Breast epithelium (tissue), 4 donors: ENCODE measurements around the gene BORCS6. TPM values are rescaled to one million over a fixed set of nuclear protein-coding genes. Genes with fewer than 3 reads are reported as not detected.

Source experiments
- DNase-seq, 2 donors: peaks; one replicate each; pipeline ENCODE4 v3.0.0-alpha.2; 2019; ENCODE audit warnings: low spot score in 2 of 2
- H3K27ac ChIP-seq, 2 donors: fragments of 200-600 bp; sonication (generic) in 1 of 2; one replicate each; pipeline ENCODE4 v1.5.1; 2016 to 2019; ENCODE audit warnings: mild to moderate bottlenecking in 1 of 2
- H3K27me3 ChIP-seq, 2 donors: fragments of 200-600 bp; sonication (generic) in 1 of 2; one replicate each; pipeline versions ENCODE4 v1.5.1 to v1.6.0; 2017 to 2019; ENCODE audit warnings: control low read depth in 1 of 2, mild to moderate bottlenecking in 1 of 2
- H3K36me3 ChIP-seq: fragments of 200-600 bp; one replicate; pipeline ENCODE4 v1.5.1; 2019
- H3K4me1 ChIP-seq, 2 donors: fragments of 200-600 bp; sonication (generic); one replicate each; pipeline ENCODE4 v1.5.1; 2016 to 2019; ENCODE audit warnings: control low read depth in 1 of 2
- H3K4me3 ChIP-seq, 3 donors: fragments of 200-600 bp; sonication (generic); 1 replicate in 2 of 3; 2 replicates in 1 of 3; pipeline ENCODE4 v1.5.1; 2016 to 2019; ENCODE audit warnings: mild to moderate bottlenecking in 3 of 3, moderate library complexity in 2 of 3
- H3K9me3 ChIP-seq, 2 donors: fragments of 200-600 bp; sonication (generic) in 1 of 2; one replicate each; pipeline ENCODE4 v1.5.1; 2016 to 2019; ENCODE audit warnings: control low read depth in 1 of 2
- CTCF ChIP-seq, 3 donors: fragments of 450-650 bp; IDR thresholded peaks; one replicate each; pipeline ENCODE4 v1.5.1; 2016 to 2017; ENCODE audit warnings: antibody characterized with exemption in 3 of 3, mild to moderate bottlenecking in 3 of 3, moderate library complexity in 3 of 3
- POLR2A ChIP-seq: fragments of 450-650 bp; IDR thresholded peaks from one replicate; pipeline ENCODE4 v1.6.1; 2016; ENCODE audit warnings: antibody characterized with exemption, mild to moderate bottlenecking, moderate library complexity
- POLR2AphosphoS5 ChIP-seq, 3 donors: sonication (generic); formaldehyde crosslinking; IDR thresholded peaks; one replicate each; pipeline ENCODE4 v1.6.1; 2017; ENCODE audit warnings: antibody characterized with exemption in 3 of 3
- intact Hi-C: fragments of 100-400 bp; cut with DNase I; formaldehyde crosslinking; loops from one replicate; pipeline ENCODE4 v1.15.1; 2023; ENCODE audit warnings: low total_unique reads
- total RNA-seq, 3 donors: library from RNA; depleted of rRNA; stranded (reverse); fragments of >200 nt; gene quantifications; one replicate each; pipeline ENCODE4 v1.1.0, GENCODE V29; 2016

The BORCS6 gene
- total RNA-seq, 3 donors from 2014 or later = 8.5 to 11.5 (median 10.8) TPM

- Histone ChIP-seq H3K9me3 (no peaks in the 10 kb centered on the region), H3K27ac (peak overlapping the region; percentile 68 to 93), H3K27me3 (no peaks in the 10 kb centered on the region), H3K4me1 (peaks cover 0 to 10% of the 10 kb centered on the region in 2 donors), H3K36me3 (no peaks in the 10 kb centered on the region), H3K4me3 (peak overlapping the region; percentile 35 to 58 (median 38))
- peak; percentile 74 to 85 for DNase-seq
- peak in 2 of 3 donors; percentile 76 to 78 for TF ChIP-seq POLR2AphosphoS5 (IDR thresholded peaks at IDR 0.05)
- no peak for TF ChIP-seq CTCF (IDR thresholded peaks at IDR 0.05)
- TF ChIP-seq POLR2A = peak; percentile 67
- intact Hi-C loops = no loop called here
Observed at GRCh38 chr17:8192070-8192815, 2.3 kb upstream of the BORCS6 start.

DNA sequence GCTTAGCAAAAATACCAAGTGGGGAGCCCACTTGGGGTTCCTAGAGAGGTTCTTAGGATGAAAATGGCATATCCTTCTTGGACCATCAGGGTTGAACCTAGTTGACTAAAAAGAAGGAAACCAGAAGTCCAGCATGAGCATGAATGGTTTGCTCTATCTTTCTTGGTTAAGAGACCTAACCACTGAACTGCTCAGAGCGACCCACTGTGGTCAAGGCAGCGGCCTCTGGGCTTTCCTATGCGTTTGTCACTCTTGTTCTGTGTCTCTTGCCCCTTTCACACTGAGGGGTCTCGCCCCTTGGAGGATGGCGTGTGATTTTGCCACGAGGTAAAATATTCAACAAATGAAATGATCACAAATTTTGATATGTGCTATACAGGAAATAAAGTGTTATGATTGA, 526 bp upstream of the BORCS6 start:
- no peaks in the 10 kb centered on the region for H3K36me3 ChIP-seq
- H3K4me1 ChIP-seq = peaks cover 0 to 10% of the 10 kb centered on the region in 2 donors
- intact Hi-C loops = no loop called here
- no peaks in the 10 kb centered on the region for H3K9me3 ChIP-seq
- DNase-seq = no peak
- no peaks in the 10 kb centered on the region for H3K27me3 ChIP-seq
- H3K27ac ChIP-seq = peak overlapping the region; percentile 94 to 96
- peak overlapping the region; percentile 68 to 93 (median 91) for H3K4me3 ChIP-seq
- TF ChIP-seq POLR2AphosphoS5 (IDR thresholded peaks at IDR 0.05) (no peak), CTCF (IDR thresholded peaks at IDR 0.05) (no peak), POLR2A (no peak)

- H3K4me3 ChIP-seq = peak overlapping the region; percentile 68 to 93 (median 91)
- peaks cover 0 to 10% of the 10 kb centered on the region in 2 donors for H3K4me1 ChIP-seq
- DNase-seq = no peak
- intact Hi-C loops = loop anchor here (1.0 to 5.0 kb wide), 2 partner anchors 33 to 67 kb away; no protein-coding TSS in a partner anchor
- H3K27me3 ChIP-seq = no peaks in the 10 kb centered on the region
- H3K36me3 ChIP-seq = no peaks in the 10 kb centered on the region
- no peak for TF ChIP-seq POLR2AphosphoS5 (IDR thresholded peaks at IDR 0.05)
- TF ChIP-seq CTCF (IDR thresholded peaks at IDR 0.05) = no peak
- no peak for TF ChIP-seq POLR2A
- peak overlapping the region; percentile 94 to 96 for H3K27ac ChIP-seq
- H3K9me3 ChIP-seq = no peaks in the 10 kb centered on the region
Observed at GRCh38 chr17:8189041-8189710, 804 bp downstream of the BORCS6 start.

DNA sequence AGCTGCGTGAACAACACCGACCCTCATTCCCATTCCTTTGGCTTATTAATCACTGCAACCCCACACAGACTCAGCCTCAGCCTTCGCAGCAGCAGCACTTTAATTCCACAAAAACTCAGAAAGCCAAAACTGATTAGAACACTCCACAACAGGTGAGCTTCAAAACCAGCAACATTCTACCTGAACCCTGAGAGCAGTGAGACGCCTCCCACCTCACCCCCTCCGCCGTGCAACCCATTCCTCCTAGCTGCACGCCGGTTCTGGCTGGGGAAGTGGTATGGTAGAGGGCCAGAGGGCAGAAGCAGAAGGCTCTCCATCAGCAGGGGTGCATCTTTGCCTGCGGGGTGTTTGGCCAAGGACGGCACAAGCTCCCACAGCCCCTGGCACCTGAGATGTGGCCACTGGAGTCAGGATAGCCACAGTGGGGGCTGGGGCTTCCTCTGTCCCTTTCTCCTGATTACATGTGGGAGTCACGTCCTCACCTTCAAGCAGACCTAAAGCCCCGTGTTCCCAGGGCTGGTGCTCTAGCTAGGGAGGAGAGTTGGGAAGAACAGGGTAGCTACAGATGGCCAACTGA, 1.6 kb downstream of the BORCS6 start:
- H3K4me3 ChIP-seq = peak overlapping the region; percentile 68 to 93 (median 91)
- no peak for TF ChIP-seq POLR2A
- no peak for TF ChIP-seq CTCF (IDR thresholded peaks at IDR 0.05)
- TF ChIP-seq POLR2AphosphoS5 (IDR thresholded peaks at IDR 0.05) = no peak
- H3K27me3 ChIP-seq = no peaks in the 10 kb centered on the region
- intact Hi-C loops = loop anchor here (5.0 kb wide), 1 partner anchor 34 kb away; no protein-coding TSS in a partner anchor
- H3K4me1 ChIP-seq = peaks cover 0 to 10% of the 10 kb centered on the region in 2 donors
- no peaks in the 10 kb centered on the region for H3K36me3 ChIP-seq
- DNase-seq = no peak
- H3K9me3 ChIP-seq = no peaks in the 10 kb centered on the region
- H3K27ac ChIP-seq = peak overlapping the region; percentile 94 to 96
